NT2/D1 (cell line): ENCODE measurements around the gene CD34.

ENCODE experiments used
- SUZ12 ChIP-seq: IDR thresholded peaks from 2 replicates; pipeline ENCODE4 v1.6.1; 2011; ENCODE audit not compliant: insufficient read length, insufficient read depth; ENCODE audit errors: extremely low read depth
- YY1 ChIP-seq: IDR thresholded peaks from 2 replicates; pipeline ENCODE4 v1.6.1; 2011; ENCODE audit not compliant: insufficient read length, insufficient read depth
- ZNF274 ChIP-seq: IDR thresholded peaks from 2 replicates; pipeline ENCODE4 v1.6.1; 2011; ENCODE audit warnings: mild to moderate bottlenecking, low read depth, low read length

DNA sequence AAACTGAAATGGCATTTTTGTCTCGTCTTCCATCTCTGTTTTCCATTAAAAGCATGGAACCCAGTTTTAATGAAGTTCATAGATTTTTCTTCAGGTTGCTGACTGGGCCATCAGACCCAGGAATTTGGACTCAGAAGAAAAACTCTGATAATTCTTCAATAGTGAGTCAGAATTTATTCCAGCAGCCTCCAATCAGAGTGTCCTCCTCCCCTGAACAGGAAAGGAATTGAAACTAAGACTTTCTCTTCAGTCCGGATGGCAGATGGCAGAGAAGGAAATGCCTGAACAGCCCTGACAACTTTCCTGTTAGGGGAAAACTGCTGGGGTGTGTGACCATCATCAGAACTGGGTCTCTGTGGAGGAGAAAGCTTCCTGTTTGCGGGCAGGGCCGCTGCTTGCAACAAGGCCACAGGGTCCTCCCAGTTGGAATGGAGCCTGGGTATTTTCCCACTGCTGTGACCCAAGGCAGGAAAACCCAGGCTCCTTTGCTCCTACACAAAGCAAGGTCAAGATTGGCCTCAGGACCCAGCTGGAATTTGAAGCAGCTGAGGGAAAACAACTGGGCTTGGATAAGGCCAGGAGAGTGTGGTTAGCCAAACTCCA, 20.7 kb downstream of the CD34 start:
- TF ChIP-seq YY1 (no peak), ZNF274 (no peak), SUZ12 (no peak)
